ENCODE measurements around the gene PLB1.

PLB1 gene

GRCh38 chr2:28496781-28497180 lies 921 bp downstream of the PLB1 start:
- no peak for DNase-seq (ENCODE audit: low read depth, low spot score)

GRCh38 chr2:28497206-28497605 lies 1.3 kb downstream of the PLB1 start:
- no peak for DNase-seq (ENCODE audit: low read depth, low spot score)

- DNase-seq (ENCODE audit: low read depth, low spot score) = no peak
These were observed 3.4 kb downstream of the PLB1 start for GRCh38 chr2:28499282-28499681.

GRCh38 chr2:28505361-28505760 lies 9.5 kb downstream of the PLB1 start:
- no peak for DNase-seq (ENCODE audit: low read depth, low spot score)

GRCh38 chr2:28506112-28506910 lies 10.5 kb downstream of the PLB1 start:
- DNase-seq (ENCODE audit: low read depth, low spot score) = peak; percentile 42

GRCh38 chr2:28507796-28508764 lies 12.2 kb downstream of the PLB1 start:
- DNase-seq (ENCODE audit: low read depth, low spot score) = peak; percentile 29

DNA sequence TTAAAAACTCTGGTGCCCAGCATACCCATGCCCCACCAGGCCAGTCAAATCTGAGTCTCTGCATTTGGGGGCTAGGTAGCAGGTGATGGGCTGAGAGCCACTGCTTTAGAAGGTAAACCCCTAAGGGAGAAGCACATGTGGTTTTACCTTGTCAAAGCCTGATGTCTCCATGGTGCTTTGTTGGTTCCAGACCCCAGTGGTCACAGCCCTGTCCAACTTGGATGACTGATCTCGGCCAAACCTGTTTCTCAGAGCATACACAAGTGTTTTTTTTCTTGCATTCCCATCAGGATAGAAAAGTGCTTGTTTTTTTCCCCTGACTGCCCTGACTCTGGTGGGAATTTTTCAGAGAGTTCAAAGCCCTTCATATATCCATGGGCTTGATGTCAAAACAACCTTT lies 13.5 kb downstream of the PLB1 start:
- no peak for DNase-seq (ENCODE audit: low read depth, low spot score)

DNA sequence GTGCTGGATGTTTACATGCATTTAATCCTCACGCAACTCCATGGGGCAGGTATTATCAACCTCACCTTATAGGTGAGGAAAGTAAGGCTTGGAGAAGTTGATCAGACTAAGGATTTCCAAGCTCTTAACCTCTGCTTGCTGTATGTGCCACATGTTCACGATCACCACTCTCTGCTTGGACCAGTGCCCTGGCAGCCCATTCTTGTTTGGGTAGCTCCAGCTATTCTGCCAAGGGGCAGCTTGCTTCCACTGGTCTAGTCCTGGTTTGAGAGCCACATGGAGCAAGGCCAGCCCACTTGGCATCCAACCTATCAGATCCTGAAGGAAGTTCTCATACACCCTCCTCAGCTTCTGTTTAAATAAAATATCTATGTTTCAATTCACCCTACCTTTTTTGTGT lies 14.3 kb downstream of the PLB1 start:
- peak; percentile 30 for DNase-seq (ENCODE audit: low read depth, low spot score)

- DNase-seq (ENCODE audit: low read depth, low spot score) = no peak
These were observed 16.2 kb downstream of the PLB1 start for GRCh38 chr2:28511871-28512606.

GRCh38 chr2:28512607-28512965 lies 16.7 kb downstream of the PLB1 start:
- DNase-seq (ENCODE audit: low read depth, low spot score) = no peak

DNA sequence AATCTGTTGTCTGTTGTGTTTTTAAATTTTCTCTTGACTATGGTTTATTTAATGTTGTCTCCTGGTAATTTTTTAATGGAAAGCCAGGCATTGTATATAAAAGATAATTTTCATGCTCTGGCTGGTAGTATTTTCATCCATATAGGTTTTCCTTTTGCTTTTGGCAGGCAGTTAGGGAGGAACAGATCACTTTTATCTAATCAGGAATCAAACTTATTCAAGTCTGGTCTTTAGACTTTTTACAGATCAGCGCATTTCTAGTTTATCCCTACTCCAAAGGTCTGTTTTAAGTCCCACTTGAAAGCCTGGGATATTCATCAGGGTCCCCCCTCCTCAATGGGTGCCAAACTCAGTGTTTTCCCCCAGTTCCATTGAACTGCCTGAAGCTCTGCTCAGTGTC lies 17.2 kb downstream of the PLB1 start:
- no peak for DNase-seq (ENCODE audit: low read depth, low spot score)

- no peak for DNase-seq (ENCODE audit: low read depth, low spot score)
These were observed 19.4 kb downstream of the PLB1 start for GRCh38 chr2:28515176-28515751.

- DNase-seq (ENCODE audit: low read depth, low spot score) = no peak
These were observed 20.6 kb downstream of the PLB1 start for GRCh38 chr2:28516430-28516829.

GRCh38 chr2:28516950-28517349 lies 21.1 kb downstream of the PLB1 start:
- DNase-seq (ENCODE audit: low read depth, low spot score) = no peak

DNA sequence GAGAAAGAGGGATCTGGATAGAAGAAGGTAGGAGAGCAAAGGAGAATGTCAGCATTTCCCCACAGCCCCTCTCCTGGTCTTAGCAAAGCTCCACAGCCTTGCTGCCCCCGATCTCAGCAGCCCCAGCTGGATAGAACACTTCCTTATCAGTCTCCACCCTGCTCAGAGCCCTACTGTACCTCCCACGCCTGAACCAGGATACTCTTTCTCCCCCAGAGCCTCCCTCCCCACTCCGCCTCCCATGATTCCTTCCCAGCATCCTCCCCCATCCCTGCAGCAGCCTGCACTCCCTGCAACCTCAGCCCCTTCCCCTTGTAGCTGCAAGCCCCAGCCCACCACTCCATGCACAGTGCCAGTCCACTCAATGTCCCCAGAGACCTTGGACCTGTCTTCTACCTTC lies 25.8 kb downstream of the PLB1 start:
- no peak for DNase-seq (ENCODE audit: low read depth, low spot score)

GRCh38 chr2:28522481-28522880 lies 26.6 kb downstream of the PLB1 start:
- no peak for DNase-seq (ENCODE audit: low read depth, low spot score)

- no peak for DNase-seq (ENCODE audit: low read depth, low spot score)
These were observed 28.0 kb downstream of the PLB1 start for GRCh38 chr2:28523902-28524301.

DNA sequence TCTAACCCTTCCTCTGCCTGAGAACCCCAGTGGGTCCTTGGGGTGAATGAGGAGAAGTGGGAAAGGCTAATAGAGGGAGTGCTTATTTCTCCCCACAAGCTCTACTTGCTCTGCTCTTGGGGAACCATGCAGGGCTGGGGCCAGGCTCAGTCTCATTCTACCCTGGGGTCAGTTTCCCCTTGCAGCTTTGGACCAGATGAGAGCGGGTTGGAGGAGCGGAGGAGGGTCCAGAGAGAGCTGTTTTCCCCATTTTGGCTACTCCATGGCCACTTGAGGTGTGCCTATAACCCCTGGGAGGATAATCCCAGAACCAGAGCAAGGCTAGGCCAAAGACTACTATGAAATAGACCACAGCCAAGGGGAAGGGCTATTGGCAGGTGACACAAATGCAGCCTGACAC lies 29.6 kb downstream of the PLB1 start:
- no peak for DNase-seq (ENCODE audit: low read depth, low spot score)

- no peak for DNase-seq (ENCODE audit: low read depth, low spot score)
These were observed 30.8 kb downstream of the PLB1 start for GRCh38 chr2:28526527-28527132.

GRCh38 chr2:28527196-28527595 lies 31.3 kb downstream of the PLB1 start:
- no peak for DNase-seq (ENCODE audit: low read depth, low spot score)

DNA sequence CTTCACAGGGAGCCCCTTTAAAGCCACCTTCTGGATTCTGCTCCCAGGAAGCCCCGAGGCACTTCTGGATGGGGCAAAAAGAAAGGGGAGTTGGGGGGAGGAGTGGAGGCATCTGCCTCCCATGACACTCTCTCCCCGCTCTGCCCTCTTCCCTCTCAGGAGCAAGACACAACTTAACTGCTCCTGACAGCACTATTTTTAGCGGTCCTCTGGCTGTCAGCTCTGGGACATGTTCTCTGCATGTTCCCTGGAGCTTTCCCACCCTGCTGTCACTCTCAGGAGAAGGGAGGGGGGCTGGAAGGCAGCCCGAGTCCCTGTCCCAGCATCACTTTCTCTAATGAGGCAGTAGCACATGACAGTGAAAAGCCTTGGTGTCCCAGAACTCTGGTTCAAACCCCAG lies 32.3 kb downstream of the PLB1 start:
- no peak for DNase-seq (ENCODE audit: low read depth, low spot score)

Measured in astrocyte of the hippocampus (primary cell).